ENCODE measurements around the gene PRIMPOL. TPM values are rescaled to one million over a fixed set of nuclear protein-coding genes. Genes with fewer than 3 reads are reported as not detected.

Gene PRIMPOL
- total and polyA plus RNA-seq, 2 of the 4 experiments (the other 2 are of a cell fraction): 5.6 to 8.8 TPM

- Histone ChIP-seq H3K14ac (replicated peaks; ENCODE audit: low read depth, low read length) (no peak overlapping the region), H2BK5ac (ENCODE audit: low read depth, low read length, poor library complexity, severe bottlenecking) (peak overlapping the region; percentile 46), H3K56ac (ENCODE audit: extremely low read depth, insufficient read depth, low read length) (no peak overlapping the region), H3K9me1 (ENCODE audit: insufficient read depth, low read length) (no peaks in the 10 kb centered on the region), H3K36me3 (ENCODE audit: control insufficient read depth, insufficient read depth, low read length) (peaks cover 1% of the 10 kb centered on the region; the same call in 1 of the 2 replicates), H3K27me3 (ENCODE audit: control insufficient read depth, insufficient read depth, low read length) (no peaks in the 10 kb centered on the region), H3K18ac (ENCODE audit: low read depth, low read length) (peak overlapping the region; percentile 33; the same call in 1 of the 2 replicates), H4K5ac (ENCODE audit: low read depth, low read length) (no peak overlapping the region), H3K9ac (ENCODE audit: low read depth, low read length) (no peak overlapping the region), H2AK9ac (replicated peaks; ENCODE audit: low read depth, low read length, poor library complexity) (no peak overlapping the region), H2AK5ac (ENCODE audit: low read depth, low read length) (no peak overlapping the region), H2AFZ (replicated peaks; ENCODE audit: low read length, poor library complexity) (no peak overlapping the region), H2BK120ac (ENCODE audit: low read depth, low read length) (no peak overlapping the region), H2BK20ac (ENCODE audit: low read depth, low read length) (no peak overlapping the region), H3K4ac (ENCODE audit: low read depth, low read length) (no peak overlapping the region), H4K8ac (ENCODE audit: low read depth in 2 of 2, low read length in 2 of 2) (0 out of 4 replicates have a peak overlapping the region, but pooled peaks of 1 of the 2 experiments have one; percentile 37), H3K4me2 (ENCODE audit: low read depth, low read length) (no peak overlapping the region), H3K4me1 (ENCODE audit: control insufficient read depth, insufficient read depth, low read length) (peaks cover 6% of the 10 kb centered on the region), H3K9me3 (ENCODE audit: control insufficient read depth, insufficient read depth, low read length) (no peaks in the 10 kb centered on the region), H3K79me1 (ENCODE audit: low read depth in 1 of 2, low read length in 2 of 2) (0 out of 4 replicates have a peak, but pooled peaks cover 0 to 2% of the 10 kb centered on the region in 2 experiments), H3K23ac (ENCODE audit: low read depth, low read length) (no peak overlapping the region), H2BK15ac (ENCODE audit: low read depth, low read length) (no peak overlapping the region), H4K20me1 (ENCODE audit: insufficient read depth, low read length) (no peaks in the 10 kb centered on the region), H3K4me3 (ENCODE audit: insufficient read depth, low read depth, low read length) (no peak overlapping the region), H4K91ac (ENCODE audit: insufficient read depth, low read depth, low read length) (no peak overlapping the region), H3K27ac (ENCODE audit: insufficient read depth, low read length) (no peak overlapping the region)
- in situ Hi-C loops (cut with MboI; ENCODE audit: low sequenced_read_pairs): no loop called here
- ChIA-PET CTCF (no interaction called here), POLR2A (ENCODE audit: unreplicated experiment) (no interaction called here)
- DNase-seq (peak; percentile 19), ATAC-seq (ENCODE audit: low read depth) (no peak; the same call in 1 of the 2 replicates)
- no TSS peak for BruUV-seq (replicated peaks)
- dilution Hi-C loops (cut with HindIII; ENCODE audit: low sequenced_read_pairs, unreplicated experiment): no loop called here
- TF ChIP-seq MAZ (IDR thresholded peaks at IDR 0.05; ENCODE audit: borderline replicate concordance, low read depth, low read length): no peak
- TF ChIP-seq MXI1 (IDR thresholded peaks at IDR 0.05; ENCODE audit: borderline replicate concordance, low read depth, low read length): no peak
- no peak for TF ChIP-seq FOS (IDR thresholded peaks at IDR 0.05; ENCODE audit: low read depth, low read length)
- TF ChIP-seq BHLHE40 (IDR thresholded peaks at IDR 0.05; ENCODE audit: low read depth, low read length): no peak
- TF ChIP-seq MAFK (IDR thresholded peaks at IDR 0.05; ENCODE audit: low read depth, low read length): no peak
- intact Hi-C loops (cut with micrococcal nuclease): no loop called here
- no CpG with 5 or more reads among the region's 3 CpGs for WGBS, 2 experiments (ENCODE audit: extremely low coverage in 2 of 2, insufficient read length in 1 of 2)
Measured at GRCh38 chr4:184695178-184695896, 45.8 kb downstream of the PRIMPOL start.

Data from IMR-90 (cell line).